K562 (cell line): Measurements from ENCODE around the gene AARS1. TPM values are rescaled to one million over a fixed set of nuclear protein-coding genes. Genes with fewer than 3 reads are reported as not detected.

Experiments used
- FOSL1 ChIP-seq: fragments of 200-800 bp; sonication (Bioruptor generic); conservative IDR thresholded peaks from 2 replicates; pipeline ENCODE4 v1.6.1; 2016; ENCODE audit warnings: missing genetic modification characterization, missing compliant biosample characterization
- GATAD2A ChIP-seq: fragments of 450-650 bp; IDR thresholded peaks from 2 replicates; pipeline ENCODE4 v1.6.1; 2017
- ILF3 ChIP-seq: fragments of 450-650 bp; IDR thresholded peaks from 2 replicates; pipeline ENCODE4 v1.6.1; 2018; ENCODE audit warnings: antibody characterized with exemption, mild to moderate bottlenecking, moderate library complexity, borderline replicate concordance
- IRF2 ChIP-seq: sonication (generic); formaldehyde crosslinking; IDR thresholded peaks from 2 replicates; pipeline ENCODE4 v1.8.1; 2022; ENCODE audit warnings: mild to moderate bottlenecking, missing genetic modification reagents
- KLF1 ChIP-seq: fragments of 450-650 bp; IDR thresholded peaks from 2 replicates; pipeline ENCODE4 v1.6.1; 2016; ENCODE audit warnings: missing genetic modification characterization, missing compliant biosample characterization
- NCOA1 ChIP-seq: fragments of 450-650 bp; IDR thresholded peaks from 2 replicates; pipeline ENCODE4 v1.6.1; 2016; ENCODE audit warnings: low read depth
- POLR2A ChIP-seq: fragments of 450-650 bp; conservative IDR thresholded peaks from 2 replicates; pipeline ENCODE4 v1.6.1; 2016
- PTBP1 ChIP-seq: fragments of 200-400 bp; formaldehyde crosslinking; IDR thresholded peaks from 2 replicates; pipeline ENCODE4 v1.6.1; 2017; ENCODE audit warnings: low read depth, low read length
- RAD21 ChIP-seq, 2 experiments: fragments of 250-450 bp in 1 of 2; fragments of 450-650 bp in 1 of 2; sonication (Bioruptor Pico) in 1 of 2; formaldehyde crosslinking in 1 of 2; IDR thresholded peaks in 1 of 2; conservative IDR thresholded peaks in 1 of 2; 2 replicates each; pipeline versions ENCODE4 v1.4.0 to v1.8.0; 2020 to 2022; ENCODE audit warnings: mild to moderate bottlenecking in 2 of 2, moderate library complexity in 1 of 2
- RBM22 ChIP-seq: fragments of 200-400 bp; formaldehyde crosslinking; IDR thresholded peaks from 2 replicates; pipeline ENCODE4 v1.6.1; 2018; ENCODE audit warnings: low read length, low read depth; ENCODE audit not compliant: poor library complexity, severe bottlenecking
- SETDB1 ChIP-seq: IDR thresholded peaks from one replicate; pipeline ENCODE4 v1.6.1; 2012; ENCODE audit warnings: low read length, control low read depth, inconsistent platforms
- STAG1 ChIP-seq: sonication (generic); formaldehyde crosslinking; IDR thresholded peaks from 2 replicates; pipeline ENCODE4 v1.5.0; 2020; ENCODE audit warnings: missing genetic modification reagents, borderline replicate concordance
- TAL1 ChIP-seq: fragments of 450-650 bp; IDR thresholded peaks from 2 replicates; pipeline ENCODE4 v1.6.1; 2016; ENCODE audit warnings: mild to moderate bottlenecking
- TCFL5 ChIP-seq: fragments of 250-450 bp; sonication (Bioruptor Pico); conservative IDR thresholded peaks from 2 replicates; pipeline ENCODE4 v1.6.1; 2021; ENCODE audit warnings: mild to moderate bottlenecking, moderate library complexity, matching md5 sums
- USF2 ChIP-seq: sonication (generic); formaldehyde crosslinking; IDR thresholded peaks from 2 replicates; pipeline ENCODE4 v1.5.0; 2020; ENCODE audit warnings: missing genetic modification reagents
- YBX1 ChIP-seq: fragments of 450-650 bp; IDR thresholded peaks from 2 replicates; pipeline ENCODE4 v1.7.1; 2016; ENCODE audit warnings: mild to moderate bottlenecking
- ZBTB2 ChIP-seq: fragments of 450-650 bp; IDR thresholded peaks from 2 replicates; pipeline ENCODE4 v1.6.1; 2016; ENCODE audit warnings: antibody characterized with exemption
- ZNF444 ChIP-seq: fragments of 250-450 bp; sonication (Bioruptor Pico); IDR thresholded peaks from 2 replicates; pipeline ENCODE4 v1.4.0; 2020; ENCODE audit warnings: mild to moderate bottlenecking, moderate library complexity
- ZNF766 ChIP-seq: fragments of 200-800 bp; sonication (Bioruptor generic); conservative IDR thresholded peaks from 2 replicates; pipeline ENCODE4 v1.6.1; 2016; ENCODE audit warnings: missing genetic modification characterization, missing compliant biosample characterization
- polyA plus RNA-seq, 8 experiments: library from polyadenylated mRNA; depleted of rRNA in 4 of 8; stranded (reverse) in 5 of 8; unstranded in 3 of 8; fragments of >200 nt; fragmentation: Nextera tagmentation in 2 of 8; fragmentation: Illumina TruSeq in 1 of 8; extraction: Ambion mirVana in 2 of 8; extraction: Trizol in 1 of 8; gene quantifications; 2 replicates each; pipeline versions ENCODE4 v1.2.1 to v1.2.3, GENCODE V29; 2011 to 2014; ENCODE audit warnings: inconsistent platforms in 1 of 8, missing spikeins in 1 of 8
- total RNA-seq, 7 experiments: library from RNA; depleted of rRNA in 6 of 7; stranded (reverse); fragments of >200 nt in 6 of 7; fragmentation: Illumina TruSeq in 2 of 7; extraction: Trizol in 2 of 7; gene quantifications; 2 replicates each; pipeline versions ENCODE4 v1.2.1 to v1.2.3, GENCODE V29; 2011 to 2021; ENCODE audit warnings: low replicate concordance in 1 of 7
- TF ChIP-seq, protein P1 (sequence below), 2 experiments: fragments of 450-650 bp; IDR thresholded peaks; 2 replicates each; pipeline ENCODE4 v1.6.1; 2016
- TF ChIP-seq, protein P2 (sequence below): fragments of 250-450 bp; sonication (Bioruptor Pico); IDR thresholded peaks from 2 replicates; pipeline ENCODE4 v1.4.0; 2020; ENCODE audit warnings: borderline replicate concordance
- TF ChIP-seq, protein P3 (sequence below): fragments of 200-400 bp; formaldehyde crosslinking; IDR thresholded peaks from 2 replicates; pipeline ENCODE4 v1.6.1; 2017; ENCODE audit warnings: mild to moderate bottlenecking, low read depth, low read length, moderate library complexity

AARS1 gene
- total and polyA plus RNA-seq, 9 of the 15 experiments (the other 6 are each of a cell fraction or from before 2014, with no cell fraction given), result 50.1 to 235 (median 174) TPM

DNA sequence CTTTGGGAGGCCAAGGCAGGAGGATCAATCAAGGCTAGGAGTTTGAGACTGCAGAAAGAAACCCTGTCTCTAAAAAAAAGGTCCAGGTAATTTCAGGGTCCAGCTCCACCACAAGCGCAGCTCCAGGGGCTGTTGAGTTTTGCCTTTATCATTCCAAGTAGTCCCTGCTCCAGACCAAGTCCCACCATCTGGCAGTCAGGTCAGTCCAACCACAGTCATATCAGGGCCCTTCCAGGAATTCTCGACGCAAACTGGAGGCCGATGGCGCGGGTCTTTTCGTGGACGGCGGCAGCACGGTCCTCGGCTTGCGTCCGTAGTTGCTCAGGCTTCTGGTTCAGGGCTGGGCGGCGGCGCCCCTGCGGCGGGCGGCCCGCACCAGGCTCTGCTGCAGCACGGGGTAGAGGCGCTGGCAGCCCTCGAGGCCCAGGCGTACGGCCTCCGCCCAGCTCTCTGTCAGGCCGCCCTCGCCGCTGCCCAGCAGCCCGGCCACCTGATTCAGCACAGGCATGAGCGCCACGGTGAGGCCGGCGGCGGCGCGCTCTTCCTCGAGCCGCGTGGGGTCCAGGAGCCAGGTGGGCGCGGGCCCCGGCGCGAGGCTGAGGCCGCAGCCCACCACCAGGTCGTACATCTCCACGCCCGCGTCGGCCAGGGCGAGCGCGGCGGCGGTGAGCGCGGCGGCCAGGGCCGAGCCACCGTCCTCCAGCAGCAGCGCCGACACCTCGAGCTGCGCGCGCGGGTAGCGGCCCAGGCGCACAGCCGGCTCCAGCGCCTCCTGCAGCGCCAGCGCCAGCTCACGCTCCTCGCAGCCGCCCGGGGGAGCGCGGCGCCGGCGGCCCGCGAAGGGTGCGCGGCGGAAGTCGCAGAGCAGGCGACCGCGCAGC lies 38.3 kb downstream of the AARS1 start (continued):
- TF ChIP-seq, protein P1, sequence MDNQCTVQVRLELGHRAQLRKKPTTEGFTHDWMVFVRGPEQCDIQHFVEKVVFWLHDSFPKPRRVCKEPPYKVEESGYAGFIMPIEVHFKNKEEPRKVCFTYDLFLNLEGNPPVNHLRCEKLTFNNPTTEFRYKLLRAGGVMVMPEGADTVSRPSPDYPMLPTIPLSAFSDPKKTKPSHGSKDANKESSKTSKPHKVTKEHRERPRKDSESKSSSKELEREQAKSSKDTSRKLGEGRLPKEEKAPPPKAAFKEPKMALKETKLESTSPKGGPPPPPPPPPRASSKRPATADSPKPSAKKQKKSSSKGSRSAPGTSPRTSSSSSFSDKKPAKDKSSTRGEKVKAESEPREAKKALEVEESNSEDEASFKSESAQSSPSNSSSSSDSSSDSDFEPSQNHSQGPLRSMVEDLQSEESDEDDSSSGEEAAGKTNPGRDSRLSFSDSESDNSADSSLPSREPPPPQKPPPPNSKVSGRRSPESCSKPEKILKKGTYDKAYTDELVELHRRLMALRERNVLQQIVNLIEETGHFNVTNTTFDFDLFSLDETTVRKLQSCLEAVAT (IDR thresholded peaks at IDR 0.05), result no peak
- 0 out of 2 replicates have a peak, but pooled peaks have one; percentile 26 for TF ChIP-seq KLF1 (tag)
- TF ChIP-seq SETDB1, result no peak
- TF ChIP-seq IRF2 (CRISPR knock-in tag), result no peak
- no peak for TF ChIP-seq TCFL5 (CRISPR knock-in tag)
- TF ChIP-seq TAL1, result no peak
- TF ChIP-seq, protein P2, sequence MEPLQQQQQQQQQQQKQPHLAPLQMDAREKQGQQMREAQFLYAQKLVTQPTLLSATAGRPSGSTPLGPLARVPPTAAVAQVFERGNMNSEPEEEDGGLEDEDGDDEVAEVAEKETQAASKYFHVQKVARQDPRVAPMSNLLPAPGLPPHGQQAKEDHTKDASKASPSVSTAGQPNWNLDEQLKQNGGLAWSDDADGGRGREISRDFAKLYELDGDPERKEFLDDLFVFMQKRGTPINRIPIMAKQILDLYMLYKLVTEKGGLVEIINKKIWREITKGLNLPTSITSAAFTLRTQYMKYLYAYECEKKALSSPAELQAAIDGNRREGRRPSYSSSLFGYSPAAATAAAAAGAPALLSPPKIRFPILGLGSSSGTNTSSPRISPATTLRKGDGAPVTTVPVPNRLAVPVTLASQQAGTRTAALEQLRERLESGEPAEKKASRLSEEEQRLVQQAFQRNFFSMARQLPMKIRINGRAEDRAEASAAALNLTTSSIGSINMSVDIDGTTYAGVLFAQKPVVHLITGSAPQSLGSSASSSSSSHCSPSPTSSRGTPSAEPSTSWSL, result no peak
- TF ChIP-seq ILF3, result no peak
- no peak for TF ChIP-seq ZNF444 (CRISPR knock-in tag)
- TF ChIP-seq RBM22, result peak; percentile 95
- TF ChIP-seq YBX1, result no peak
- 0 out of 2 replicates have a peak, but pooled peaks have one; percentile 26 for TF ChIP-seq ZNF766
- no peak for TF ChIP-seq RAD21 (CRISPR knock-in tag; conservative IDR thresholded peaks at IDR 0.05 in 1 of 2, IDR thresholded peaks at IDR 0.05 in 1 of 2)
- peak; percentile 35 for TF ChIP-seq STAG1 (CRISPR knock-in tag)
- TF ChIP-seq GATAD2A, result no peak
- TF ChIP-seq PTBP1, result no peak
- TF ChIP-seq ZBTB2, result no peak
- TF ChIP-seq USF2 (CRISPR knock-in tag), result no peak
- TF ChIP-seq NCOA1, result no peak
- TF ChIP-seq FOSL1 (tag), result no peak
- TF ChIP-seq, protein P3, sequence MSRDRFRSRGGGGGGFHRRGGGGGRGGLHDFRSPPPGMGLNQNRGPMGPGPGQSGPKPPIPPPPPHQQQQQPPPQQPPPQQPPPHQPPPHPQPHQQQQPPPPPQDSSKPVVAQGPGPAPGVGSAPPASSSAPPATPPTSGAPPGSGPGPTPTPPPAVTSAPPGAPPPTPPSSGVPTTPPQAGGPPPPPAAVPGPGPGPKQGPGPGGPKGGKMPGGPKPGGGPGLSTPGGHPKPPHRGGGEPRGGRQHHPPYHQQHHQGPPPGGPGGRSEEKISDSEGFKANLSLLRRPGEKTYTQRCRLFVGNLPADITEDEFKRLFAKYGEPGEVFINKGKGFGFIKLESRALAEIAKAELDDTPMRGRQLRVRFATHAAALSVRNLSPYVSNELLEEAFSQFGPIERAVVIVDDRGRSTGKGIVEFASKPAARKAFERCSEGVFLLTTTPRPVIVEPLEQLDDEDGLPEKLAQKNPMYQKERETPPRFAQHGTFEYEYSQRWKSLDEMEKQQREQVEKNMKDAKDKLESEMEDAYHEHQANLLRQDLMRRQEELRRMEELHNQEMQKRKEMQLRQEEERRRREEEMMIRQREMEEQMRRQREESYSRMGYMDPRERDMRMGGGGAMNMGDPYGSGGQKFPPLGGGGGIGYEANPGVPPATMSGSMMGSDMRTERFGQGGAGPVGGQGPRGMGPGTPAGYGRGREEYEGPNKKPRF, result no peak
- TF ChIP-seq POLR2A, result peak; percentile 20; the same call in 1 of the 2 replicates
